ENCODE results near the gene RUVBL2.

Gene RUVBL2

DNA sequence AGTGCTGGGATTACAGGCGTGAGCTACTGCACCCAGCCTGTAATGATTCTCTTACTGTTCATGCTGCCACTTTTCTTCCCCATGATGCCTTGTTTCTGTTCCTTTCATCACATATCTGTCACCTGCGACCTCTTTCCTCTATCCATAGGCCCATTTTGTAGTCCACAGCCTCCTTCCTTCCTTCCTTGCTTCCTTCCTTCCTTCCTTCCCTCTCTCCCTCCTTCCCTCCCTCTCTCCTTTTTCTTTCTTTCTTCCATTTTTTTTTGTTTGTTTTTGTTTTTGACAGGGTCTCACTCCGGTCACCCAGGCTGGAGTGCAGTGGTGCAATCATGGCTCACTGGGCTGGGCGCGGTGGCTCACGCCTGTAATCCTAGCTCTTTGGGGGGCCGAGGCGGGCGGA lies 4.8 kb upstream of the RUVBL2 start:
- Mint-ChIP-seq H3K9me3 (no peaks in the 10 kb centered on the region), H3K27ac (no peak overlapping the region), H3K36me3 (peaks cover 60 to 68% of the 10 kb centered on the region in 2 donors), H3K27me3 (no peaks in the 10 kb centered on the region), H3K4me3 (no peak overlapping the region), H3K4me1 (peaks cover 32 to 59% of the 10 kb centered on the region in 2 donors)
- ATAC-seq (replicated peaks): no peak
- DNase-seq: no peak

DNA sequence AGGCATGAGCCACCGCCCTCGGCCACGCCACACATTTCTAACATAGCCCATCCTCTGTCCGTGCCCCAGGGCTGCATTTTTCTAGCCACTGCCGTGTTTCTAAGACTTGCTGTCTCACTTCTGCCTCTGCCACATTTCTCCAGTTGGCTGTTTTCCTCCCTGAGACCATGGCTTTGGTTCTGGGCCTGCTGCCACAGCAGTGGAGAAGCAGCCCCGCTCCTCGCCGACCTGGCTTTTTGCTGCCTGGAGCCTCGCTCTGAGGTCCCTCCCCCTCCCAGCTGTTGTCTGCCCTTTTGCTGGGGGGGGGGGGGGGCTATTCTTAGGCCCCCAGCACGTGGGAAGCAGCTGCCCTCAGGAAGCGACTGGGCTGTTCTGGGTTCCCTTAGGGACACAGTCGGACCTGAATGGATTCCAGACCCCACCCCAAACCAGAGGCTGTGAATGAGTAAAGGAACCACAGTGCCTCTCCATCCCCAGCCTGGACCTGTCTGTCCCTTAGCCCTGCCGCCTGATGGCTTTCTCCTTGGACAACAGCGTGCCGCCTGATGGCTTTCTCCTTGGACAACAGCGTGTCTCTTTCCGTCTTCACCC lies 3.9 kb upstream of the RUVBL2 start:
- Mint-ChIP-seq H3K4me1 (peaks cover 36 to 67% of the 10 kb centered on the region in 2 donors), H3K27ac (peak overlapping the region; percentile 6), H3K4me3 (no peak overlapping the region), H3K36me3 (peaks cover 57 to 70% of the 10 kb centered on the region in 2 donors), H3K27me3 (no peaks in the 10 kb centered on the region), H3K9me3 (no peaks in the 10 kb centered on the region)
- ATAC-seq (replicated peaks) (no peak), DNase-seq (no peak)

DNA sequence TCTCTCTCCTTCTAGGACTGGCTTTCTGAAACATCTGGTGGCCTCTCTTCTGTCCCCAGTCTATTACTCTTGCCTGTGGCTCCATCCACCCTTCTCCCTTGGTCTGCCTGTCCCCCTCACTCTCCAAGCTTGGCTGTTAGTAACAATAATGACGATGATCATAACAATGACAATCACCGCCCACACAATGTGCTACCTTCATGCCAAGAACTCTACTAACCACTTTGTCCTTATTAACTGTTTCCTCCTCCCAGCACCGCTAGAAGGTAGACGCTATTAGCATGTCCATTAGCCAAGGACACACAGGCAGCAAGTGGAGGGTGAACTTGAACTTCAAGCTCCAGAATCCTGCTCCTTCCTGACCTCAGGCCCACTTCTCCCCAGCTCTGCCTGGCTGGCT lies 3.3 kb upstream of the RUVBL2 start:
- no peak for ATAC-seq (replicated peaks)
- peaks cover 56 to 72% of the 10 kb centered on the region in 2 donors for H3K36me3 Mint-ChIP-seq

DNA sequence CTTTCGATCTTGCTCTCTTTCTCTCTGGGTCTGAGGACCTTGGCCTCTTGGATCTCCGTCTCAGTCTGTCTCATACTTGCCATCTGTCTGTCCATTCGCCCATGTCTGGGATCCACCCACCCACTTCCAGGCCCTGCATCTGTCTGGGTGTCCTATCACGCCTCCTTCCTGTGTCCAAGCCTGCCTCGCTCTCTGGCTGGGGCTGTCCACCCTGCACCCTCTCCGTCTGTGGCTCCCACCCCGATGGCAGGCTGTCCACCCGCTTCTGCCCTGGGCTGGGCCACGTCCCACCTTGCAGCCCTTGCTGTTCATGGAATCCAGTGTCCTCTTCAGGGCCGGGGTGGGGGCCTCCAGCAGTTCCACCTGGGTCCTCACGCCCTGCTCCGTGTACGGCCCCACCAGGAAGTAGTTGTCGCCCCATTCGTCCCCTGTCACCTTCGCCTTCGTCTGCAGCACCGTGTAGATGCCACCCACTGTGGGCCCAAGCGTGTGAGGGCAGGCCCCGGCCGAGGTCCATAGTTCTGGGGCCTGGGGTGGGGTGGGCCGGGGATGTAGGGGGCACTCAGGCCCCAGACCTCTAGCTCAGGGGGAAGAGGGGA lies 2.6 kb upstream of the RUVBL2 start:
- Mint-ChIP-seq H3K36me3 (peaks cover 53 to 66% of the 10 kb centered on the region in 2 donors), H3K4me1 (peaks cover 41 to 74% of the 10 kb centered on the region in 2 donors), H3K27ac (no peak overlapping the region), H3K27me3 (no peaks in the 10 kb centered on the region), H3K4me3 (peak overlapping the region in 1 of 2 donors; percentile 90), H3K9me3 (no peaks in the 10 kb centered on the region)
- DNase-seq: no peak
- no peak for ATAC-seq (replicated peaks)

More for the DNA sequence above, 3.3 kb upstream of the RUVBL2 start:
- Mint-ChIP-seq H3K27ac (peak overlapping the region; percentile 6), H3K27me3 (no peaks in the 10 kb centered on the region), H3K9me3 (no peaks in the 10 kb centered on the region), H3K4me3 (no peak overlapping the region), H3K4me1 (peaks cover 41 to 73% of the 10 kb centered on the region in 2 donors)
- DNase-seq: no peak

DNA sequence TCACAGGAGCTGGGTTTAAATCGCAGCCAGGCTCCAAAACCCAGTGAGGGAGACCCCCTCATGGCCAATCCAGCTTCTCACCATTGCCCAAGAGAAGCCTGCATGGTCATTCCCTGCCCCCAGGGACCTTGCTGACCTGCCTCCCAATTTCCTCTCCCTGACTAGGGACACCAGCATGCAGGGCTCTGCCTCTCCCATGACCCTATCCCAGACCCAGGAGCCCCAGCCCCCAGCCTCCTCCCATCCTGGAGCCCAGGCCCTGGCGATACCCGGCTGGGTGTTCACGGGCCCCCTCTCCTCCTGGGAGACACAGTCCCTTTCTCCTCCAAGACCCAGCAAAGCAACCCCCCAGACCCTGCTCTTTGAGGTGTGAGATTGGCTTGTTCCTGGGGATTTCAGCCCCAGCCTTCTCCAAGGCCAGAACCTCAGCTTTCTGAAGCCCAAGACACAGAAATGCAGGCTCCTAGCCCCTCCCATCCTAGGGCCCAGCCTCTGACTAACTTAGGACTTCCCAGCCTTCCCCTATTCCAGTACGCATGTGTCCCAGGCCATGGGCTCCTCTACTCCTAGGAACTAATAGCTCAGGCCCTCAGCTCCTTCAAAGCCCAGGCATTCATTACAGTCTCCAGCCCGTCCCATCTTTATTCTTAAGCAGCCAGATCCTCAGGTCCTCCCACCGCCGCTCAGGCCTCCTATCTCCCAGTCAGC lies 1.7 kb upstream of the RUVBL2 start:
- Mint-ChIP-seq H3K27ac (peak overlapping the region; percentile 93), H3K27me3 (no peaks in the 10 kb centered on the region), H3K9me3 (no peaks in the 10 kb centered on the region), H3K4me1 (peaks cover 38 to 71% of the 10 kb centered on the region in 2 donors), H3K4me3 (peak overlapping the region; percentile 90 to 92), H3K36me3 (peaks cover 49 to 63% of the 10 kb centered on the region in 2 donors)
- DNase-seq: no peak
- ATAC-seq (replicated peaks): no peak

DNA sequence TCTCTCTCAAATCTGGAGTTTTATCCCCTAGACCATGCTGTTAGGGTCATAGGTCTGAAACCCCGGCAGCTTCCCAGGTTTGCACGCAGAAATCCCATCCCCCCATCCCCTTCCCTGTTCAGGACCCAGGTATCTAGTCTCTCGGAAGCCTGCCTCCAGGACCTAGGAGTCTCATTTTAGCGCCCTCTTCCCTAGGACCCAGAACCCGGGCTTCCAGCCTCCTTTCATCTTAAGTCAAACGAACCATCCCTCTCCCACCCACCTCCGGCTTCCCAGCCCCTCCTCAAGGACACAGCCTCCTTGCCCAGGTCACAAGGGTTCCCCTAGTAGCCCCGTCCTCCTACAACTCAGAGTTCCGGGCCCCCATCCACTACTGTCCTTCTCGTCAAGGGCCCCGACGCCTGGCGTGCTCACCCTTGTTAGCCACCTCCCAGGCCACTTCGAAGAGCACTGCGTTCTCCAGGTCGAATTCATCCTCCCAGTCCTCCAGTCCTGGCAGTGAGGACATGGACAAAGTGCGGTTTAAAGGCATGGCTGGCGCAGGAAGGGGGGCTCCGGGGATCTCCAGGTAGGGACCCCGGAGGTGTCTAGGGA lies 1.0 kb upstream of the RUVBL2 start:
- Mint-ChIP-seq H3K27ac (peak overlapping the region; percentile 93), H3K4me1 (peaks cover 35 to 70% of the 10 kb centered on the region in 2 donors), H3K27me3 (no peaks in the 10 kb centered on the region), H3K9me3 (no peaks in the 10 kb centered on the region), H3K36me3 (peaks cover 46 to 59% of the 10 kb centered on the region in 2 donors), H3K4me3 (peak overlapping the region; percentile 90 to 92)
- DNase-seq: no peak
- peak in 1 of 2 donors; percentile 10 for ATAC-seq (replicated peaks)

DNA sequence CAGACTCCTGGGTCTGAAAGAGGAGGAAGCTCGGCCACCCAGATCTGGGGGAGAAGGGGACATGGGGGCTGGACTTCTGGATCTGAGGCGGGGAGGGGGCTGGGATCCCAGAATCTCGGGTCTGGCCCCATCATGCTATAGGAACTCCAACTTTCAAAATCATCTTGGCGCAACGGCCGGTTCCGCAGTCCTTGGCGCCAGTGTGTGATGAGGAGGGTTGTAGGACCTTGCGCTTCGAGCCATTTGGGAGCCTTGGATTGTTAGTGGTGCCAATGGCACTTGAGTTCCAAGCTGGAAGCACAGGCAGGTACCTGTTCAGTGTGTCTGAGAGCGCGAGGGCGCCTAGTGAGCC lies 324 bp downstream of the RUVBL2 start:
- Mint-ChIP-seq H3K9me3 (no peaks in the 10 kb centered on the region), H3K4me3 (peak overlapping the region; percentile 90 to 92), H3K36me3 (peaks cover 38 to 51% of the 10 kb centered on the region in 2 donors), H3K27ac (peak overlapping the region; percentile 93), H3K4me1 (peaks cover 34 to 61% of the 10 kb centered on the region in 2 donors), H3K27me3 (no peaks in the 10 kb centered on the region)
- ATAC-seq (replicated peaks) (no peak), DNase-seq (no peak)

DNA sequence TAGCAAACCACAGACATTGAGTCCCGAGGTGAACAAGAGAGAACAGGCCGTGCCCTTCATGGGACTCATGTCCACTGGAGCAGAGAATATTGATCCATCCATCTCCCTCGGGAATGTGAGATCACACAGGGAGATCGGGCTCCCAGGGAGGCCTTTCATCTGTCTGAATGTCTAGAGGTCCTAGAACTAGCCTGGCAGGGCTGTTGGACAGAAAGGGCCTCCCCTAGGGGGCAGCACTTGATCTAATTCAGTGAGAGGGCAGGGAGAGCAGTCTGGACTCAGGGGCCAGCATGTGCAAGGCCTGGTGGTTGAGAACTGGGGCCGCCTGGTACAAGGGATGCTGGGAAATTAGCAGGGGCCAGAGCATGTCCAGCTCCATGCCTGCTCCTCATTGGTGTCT lies 4.3 kb downstream of the RUVBL2 start:
- DNase-seq: no peak
- Mint-ChIP-seq H3K4me1 (peaks cover 20 to 31% of the 10 kb centered on the region in 2 donors), H3K4me3 (no peak overlapping the region), H3K27ac (no peak overlapping the region), H3K9me3 (no peaks in the 10 kb centered on the region), H3K27me3 (no peaks in the 10 kb centered on the region), H3K36me3 (peaks cover 19 to 40% of the 10 kb centered on the region in 2 donors)
- ATAC-seq (replicated peaks): no peak

DNA sequence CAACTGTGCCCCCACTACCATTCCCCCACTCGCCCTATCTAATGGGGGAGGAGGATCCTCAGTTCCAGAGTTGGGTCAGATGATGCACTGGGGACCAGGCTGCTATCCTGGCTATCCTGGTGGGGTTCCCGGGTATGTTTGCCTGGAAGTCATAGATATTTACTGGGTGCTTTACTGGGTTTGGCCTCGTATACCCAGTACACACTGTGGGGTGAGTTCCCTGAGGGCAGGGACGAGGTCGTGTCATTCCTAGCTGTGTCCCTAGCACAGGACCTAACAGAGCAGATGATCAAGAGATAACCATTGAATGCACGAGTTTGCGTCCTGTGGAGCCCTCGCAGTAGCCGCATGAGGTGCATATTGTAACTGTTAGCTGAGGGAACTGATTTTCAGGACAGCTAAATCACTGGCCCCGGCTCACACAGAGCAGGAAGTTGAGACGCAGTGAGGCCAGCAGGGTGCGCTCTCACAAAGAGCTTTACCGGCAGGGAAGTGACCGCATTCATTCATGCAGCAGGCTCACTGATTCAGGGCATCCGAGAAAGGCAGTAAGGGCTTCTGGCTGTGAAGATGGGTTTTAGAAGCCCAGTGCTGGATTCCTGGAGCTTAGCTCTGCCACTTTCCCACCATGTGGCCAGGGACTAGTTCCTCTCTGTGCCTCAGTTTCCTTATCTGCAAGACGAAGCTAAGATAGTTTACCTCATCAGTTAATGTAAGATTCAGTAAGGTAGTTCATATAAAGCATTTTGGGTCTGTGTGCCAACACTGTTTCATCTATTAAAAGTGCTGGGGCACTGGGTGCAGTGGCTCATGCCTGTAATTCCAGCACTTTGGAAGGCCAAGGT lies 6.0 kb downstream of the RUVBL2 start:
- ATAC-seq (replicated peaks) (peak; percentile 81 to 82), DNase-seq (no peak)
- Mint-ChIP-seq H3K4me1 (peaks cover 15 to 21% of the 10 kb centered on the region in 2 donors), H3K27ac (peak overlapping the region; percentile 25), H3K36me3 (peaks cover 25 to 45% of the 10 kb centered on the region in 2 donors), H3K4me3 (no peak overlapping the region), H3K27me3 (no peaks in the 10 kb centered on the region), H3K9me3 (no peaks in the 10 kb centered on the region)

DNA sequence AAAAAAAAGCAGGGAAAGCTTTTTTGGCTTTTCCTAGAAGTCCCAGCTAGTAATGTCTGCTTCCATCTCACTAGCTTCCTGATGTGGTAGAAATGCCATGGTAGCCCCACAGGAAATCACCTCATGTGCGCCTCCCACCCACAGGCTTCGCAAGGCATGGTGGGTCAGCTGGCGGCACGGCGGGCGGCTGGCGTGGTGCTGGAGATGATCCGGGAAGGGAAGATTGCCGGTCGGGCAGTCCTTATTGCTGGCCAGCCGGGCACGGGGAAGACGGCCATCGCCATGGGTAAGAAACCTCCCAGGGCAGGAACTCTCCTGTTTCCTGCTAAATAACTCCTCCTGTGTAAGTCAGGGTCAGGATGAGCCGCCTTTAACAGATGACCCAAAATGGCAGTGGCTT lies 10.4 kb downstream of the RUVBL2 start:
- Mint-ChIP-seq H3K4me3 (no peak overlapping the region), H3K9me3 (no peaks in the 10 kb centered on the region), H3K27ac (no peak overlapping the region), H3K4me1 (peaks cover 0 to 2% of the 10 kb centered on the region in 2 donors), H3K27me3 (no peaks in the 10 kb centered on the region), H3K36me3 (peaks cover 26 to 46% of the 10 kb centered on the region in 2 donors)
- DNase-seq (no peak), ATAC-seq (replicated peaks) (no peak)

DNA sequence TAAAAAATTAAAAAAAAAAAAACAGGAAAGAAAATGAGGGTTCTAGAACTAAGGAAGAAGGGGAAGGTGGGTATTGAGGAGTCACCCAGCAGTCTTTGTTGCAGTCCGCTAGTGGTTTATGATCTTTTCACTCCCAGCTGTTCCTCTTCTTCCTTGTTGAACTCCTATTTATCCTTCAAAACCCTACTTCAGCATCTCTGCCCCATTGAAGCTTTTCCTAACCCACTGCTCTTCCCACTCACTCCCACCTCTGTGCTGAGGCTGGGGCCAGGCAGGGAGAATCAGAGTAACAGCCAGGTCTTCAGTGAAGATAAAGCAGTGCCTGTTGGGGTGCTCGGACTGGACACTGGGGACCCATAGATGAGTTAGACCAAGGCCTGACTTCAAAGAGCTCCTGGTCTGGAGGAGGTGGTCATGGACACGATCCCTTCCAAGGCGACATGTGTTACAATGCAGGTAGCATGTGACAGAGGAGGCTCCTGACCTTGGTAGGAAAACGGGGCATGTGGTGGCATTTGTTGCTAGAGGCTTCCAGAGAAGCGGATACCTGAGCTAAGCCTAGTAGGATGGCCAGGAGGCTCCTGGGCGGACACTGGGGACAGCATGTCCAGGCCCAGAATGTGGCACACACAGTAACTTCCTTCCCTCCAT lies 11.4 kb downstream of the RUVBL2 start:
- H3K27ac Mint-ChIP-seq: no peak overlapping the region

DNA sequence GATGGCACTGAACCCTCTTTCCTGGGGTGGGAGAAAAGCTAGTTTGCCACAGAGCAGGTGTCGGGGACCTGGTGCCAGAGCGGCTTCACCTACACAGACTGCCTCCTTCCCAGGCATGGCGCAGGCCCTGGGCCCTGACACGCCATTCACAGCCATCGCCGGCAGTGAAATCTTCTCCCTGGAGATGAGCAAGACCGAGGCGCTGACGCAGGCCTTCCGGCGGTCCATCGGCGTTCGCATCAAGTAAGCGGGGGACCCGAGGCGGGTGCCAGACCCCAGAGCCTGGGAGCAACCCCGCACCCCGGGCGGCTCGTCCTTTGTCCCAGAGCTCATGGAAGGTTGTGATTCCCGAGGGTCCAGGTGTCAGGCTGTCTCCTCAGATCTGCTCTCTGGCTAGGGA lies 13.2 kb downstream of the RUVBL2 start:
- Mint-ChIP-seq H3K27ac (no peak overlapping the region), H3K36me3 (peaks cover 36 to 53% of the 10 kb centered on the region in 2 donors), H3K4me3 (no peak overlapping the region), H3K4me1 (peaks cover 0 to 2% of the 10 kb centered on the region in 2 donors), H3K27me3 (no peaks in the 10 kb centered on the region), H3K9me3 (no peaks in the 10 kb centered on the region)
- DNase-seq (no peak), ATAC-seq (replicated peaks) (no peak)

More for the DNA sequence above, 11.4 kb downstream of the RUVBL2 start:
- H3K4me3 Mint-ChIP-seq: no peak overlapping the region
- no peaks in the 10 kb centered on the region for H3K9me3 Mint-ChIP-seq
- no peak for ATAC-seq (replicated peaks)
- no peaks in the 10 kb centered on the region for H3K27me3 Mint-ChIP-seq
- H3K36me3 Mint-ChIP-seq: peaks cover 29 to 44% of the 10 kb centered on the region in 2 donors
- H3K4me1 Mint-ChIP-seq: no peaks in the 10 kb centered on the region
- DNase-seq: no peak

DNA sequence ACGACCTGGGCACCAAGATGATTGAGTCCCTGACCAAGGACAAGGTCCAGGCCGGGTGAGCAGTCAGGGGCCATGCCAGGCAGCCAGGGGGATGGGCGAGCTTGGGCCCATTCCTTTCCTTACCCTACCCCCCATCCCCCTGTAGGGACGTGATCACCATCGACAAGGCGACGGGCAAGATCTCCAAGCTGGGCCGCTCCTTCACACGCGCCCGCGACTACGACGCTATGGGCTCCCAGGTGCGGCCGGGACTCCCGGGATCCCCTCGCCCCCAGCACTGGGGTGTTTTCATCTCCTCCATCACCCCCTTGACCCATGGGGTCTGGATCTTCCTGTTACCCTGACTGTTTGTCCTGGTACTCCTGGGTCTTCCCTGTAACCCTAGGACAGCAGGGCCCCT lies 16.1 kb downstream of the RUVBL2 start:
- DNase-seq (no peak), ATAC-seq (replicated peaks) (no peak)
- H3K4me1 Mint-ChIP-seq: peaks cover 0 to 2% of the 10 kb centered on the region in 2 donors
- H3K36me3 Mint-ChIP-seq: peaks cover 36 to 50% of the 10 kb centered on the region in 2 donors
- H3K4me3 Mint-ChIP-seq: no peak overlapping the region
- no peaks in the 10 kb centered on the region for H3K27me3 Mint-ChIP-seq
- H3K27ac Mint-ChIP-seq: no peak overlapping the region
- H3K9me3 Mint-ChIP-seq: no peaks in the 10 kb centered on the region

All from stimulated activated naive B cell treated with anti-CD40 and anti-IgM and Interleukin-4, amounts not matched to agents 10 μg/mL and 1 μg/mL and 100 μg/mL, for 72 hours (primary cell).